ENCODE results near the gene NAT9. TPM values are rescaled to one million over a fixed set of nuclear protein-coding genes. Genes with fewer than 3 reads are reported as not detected.
A peak's percentile ranks its signal among the peaks of the same experiment; 100 is the strongest.

The NAT9 gene
- total RNA-seq, 5 donors from 2014 or later (not counting 1 experiment from before 2014, with no cell fraction given) = 37.2 to 74.4 (median 71.9) TPM

- WGBS (ENCODE audit: insufficient coverage) = 86% methylated on average over 4 of the region's 10 CpGs
- H3K9me3 Mint-ChIP-seq = no peaks in the 10 kb centered on the region
- no peak for ATAC-seq (replicated peaks in 1 of 4)
- POLR2A ChIA-PET = no interaction called here
- H3K27me3 Mint-ChIP-seq = no peaks in the 10 kb centered on the region
- peaks cover 25 to 40% (median 37%) of the 10 kb centered on the region in 3 donors for H3K4me1 Mint-ChIP-seq
- no peak overlapping the region for H3K27ac Mint-ChIP-seq
- Histone ChIP-seq H3K27me3 (replicated peaks in 1 of 2; ENCODE audit: control insufficient read depth in 2 of 2, extremely low read depth in 1 of 2, insufficient read depth in 2 of 2, low read length in 1 of 2) (no peaks in the 10 kb centered on the region), H3K27ac (ENCODE audit: low read length) (no peak overlapping the region), H3K4me1 (ENCODE audit: control insufficient read depth in 1 of 2, extremely low read depth in 1 of 2, insufficient read depth in 2 of 2, low read length in 2 of 2) (peaks cover 0 to 67% of the 10 kb centered on the region in 2 experiments), H3K9me3 (no peaks in the 10 kb centered on the region), H3K36me3 (ENCODE audit: control insufficient read depth in 2 of 2, extremely low read depth in 1 of 2, insufficient read depth in 1 of 2, low read length in 1 of 2) (peaks cover 31 to 94% of the 10 kb centered on the region in 2 donors), H3K4me3 (ENCODE audit: control insufficient read depth in 1 of 2, extremely low read depth in 1 of 2, low read length in 1 of 2) (no peak overlapping the region)
- H3K4me3 Mint-ChIP-seq = no peak overlapping the region
- peaks cover 29% of the 10 kb centered on the region for H3K36me3 Mint-ChIP-seq
- CTCF ChIA-PET = interaction anchor here (1.1 to 1.4 kb wide), 2 partner anchors 21 to 110 kb away, joined by 4 to 7 read pairs; no protein-coding TSS in a partner anchor
- DNase-seq = no peak
Observed at GRCh38 chr17:74767111-74767516, 9.0 kb downstream of the NAT9 start.

DNA sequence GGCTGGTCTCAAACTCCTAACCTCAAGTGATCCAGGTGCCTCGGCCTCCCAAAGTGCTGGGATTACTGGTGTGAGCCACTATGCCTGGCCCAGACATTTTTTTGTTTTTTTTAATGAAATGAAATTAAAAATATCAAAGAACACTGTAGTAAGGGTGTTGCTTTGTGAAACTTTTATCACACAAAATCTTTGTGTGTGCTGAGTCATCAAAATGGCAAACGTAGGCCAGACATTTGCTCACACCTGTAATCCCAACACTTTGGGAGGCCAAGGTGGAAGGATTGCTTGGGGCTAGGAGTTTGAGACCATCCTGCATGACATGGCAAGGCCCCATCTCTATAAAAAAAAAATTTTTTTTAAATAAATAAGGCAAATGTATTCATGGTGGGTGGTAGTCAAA is 9.7 kb downstream of the NAT9 start:
- H3K27ac Mint-ChIP-seq = peak overlapping the region in 1 of 2 donors; percentile 80
- no peak for DNase-seq
- CTCF ChIA-PET = interaction anchor here in 1 of 2 donors (0.7 to 1.1 kb wide), 2 partner anchors 22 to 109 kb away, joined by 3 to 7 read pairs; no protein-coding TSS in a partner anchor

GRCh38 chr17:74764751-74765286 is 11.3 kb downstream of the NAT9 start:
- H3K27ac Mint-ChIP-seq = peak overlapping the region; percentile 52
- peaks cover 22 to 50% (median 43%) of the 10 kb centered on the region in 3 donors for H3K4me1 Mint-ChIP-seq

More for the DNA sequence above, 9.7 kb downstream of the NAT9 start:
- no peaks in the 10 kb centered on the region for H3K9me3 Mint-ChIP-seq
- no peak overlapping the region for H3K4me3 ChIP-seq (ENCODE audit: control insufficient read depth in 1 of 2, extremely low read depth in 1 of 2, low read length in 1 of 2)
- H3K36me3 ChIP-seq (ENCODE audit: control insufficient read depth in 2 of 2, extremely low read depth in 1 of 2, insufficient read depth in 1 of 2, low read length in 1 of 2) = peaks cover 33 to 94% of the 10 kb centered on the region in 2 donors
- peaks cover 0 to 74% of the 10 kb centered on the region in 2 experiments for H3K4me1 ChIP-seq (ENCODE audit: control insufficient read depth in 1 of 2, extremely low read depth in 1 of 2, insufficient read depth in 2 of 2, low read length in 2 of 2)
- H3K27ac ChIP-seq (ENCODE audit: low read length) = peak overlapping the region; percentile 7
- POLR2A ChIA-PET = no interaction called here
- peaks cover 25 to 44% (median 38%) of the 10 kb centered on the region in 3 donors for H3K4me1 Mint-ChIP-seq
- no peaks in the 10 kb centered on the region for H3K9me3 ChIP-seq
- H3K36me3 Mint-ChIP-seq = peaks cover 27% of the 10 kb centered on the region
- WGBS (ENCODE audit: insufficient coverage) = no CpG with 5 or more reads among the region's 2 CpGs
- no peaks in the 10 kb centered on the region for H3K27me3 ChIP-seq (replicated peaks in 1 of 2; ENCODE audit: control insufficient read depth in 2 of 2, extremely low read depth in 1 of 2, insufficient read depth in 2 of 2, low read length in 1 of 2)
- no peak overlapping the region for H3K4me3 Mint-ChIP-seq
- ATAC-seq (replicated peaks in 1 of 4) = no peak
- no peaks in the 10 kb centered on the region for H3K27me3 Mint-ChIP-seq

GRCh38 chr17:74763565-74764387 is 12.4 kb downstream of the NAT9 start:
- H3K9me3 Mint-ChIP-seq = no peaks in the 10 kb centered on the region
- Histone ChIP-seq H3K27me3 (replicated peaks in 1 of 2; ENCODE audit: control insufficient read depth in 2 of 2, extremely low read depth in 1 of 2, insufficient read depth in 2 of 2, low read length in 1 of 2) (no peaks in the 10 kb centered on the region), H3K4me1 (ENCODE audit: control insufficient read depth in 1 of 2, extremely low read depth in 1 of 2, insufficient read depth in 2 of 2, low read length in 2 of 2) (peaks cover 17 to 76% of the 10 kb centered on the region in 2 experiments), H3K27ac (ENCODE audit: low read length) (no peak overlapping the region), H3K9me3 (no peaks in the 10 kb centered on the region), H3K36me3 (ENCODE audit: control insufficient read depth in 2 of 2, extremely low read depth in 1 of 2, insufficient read depth in 1 of 2, low read length in 1 of 2) (peaks cover 36 to 80% of the 10 kb centered on the region in 2 donors), H3K4me3 (ENCODE audit: control insufficient read depth in 1 of 2, extremely low read depth in 1 of 2, low read length in 1 of 2) (no peak overlapping the region)
- CTCF ChIA-PET = no interaction called here
- H3K4me1 Mint-ChIP-seq = peaks cover 23 to 55% (median 49%) of the 10 kb centered on the region in 3 donors
- ATAC-seq (replicated peaks in 1 of 4) = no peak
- no peak overlapping the region for H3K4me3 Mint-ChIP-seq
- peaks cover 17% of the 10 kb centered on the region for H3K36me3 Mint-ChIP-seq
- POLR2A ChIA-PET = no interaction called here
- peak overlapping the region in 1 of 2 donors; percentile 67 for H3K27ac Mint-ChIP-seq
- no peak for DNase-seq
- no peaks in the 10 kb centered on the region for H3K27me3 Mint-ChIP-seq
- WGBS (ENCODE audit: insufficient coverage) = 92% methylated on average over 5 of the region's 16 CpGs

More at GRCh38 chr17:74764751-74765286, 11.3 kb downstream of the NAT9 start:
- H3K4me3 Mint-ChIP-seq = no peak overlapping the region
- WGBS (ENCODE audit: insufficient coverage) = 67% methylated on average over 1 of the region's 4 CpGs
- Histone ChIP-seq H3K36me3 (ENCODE audit: control insufficient read depth in 2 of 2, extremely low read depth in 1 of 2, insufficient read depth in 1 of 2, low read length in 1 of 2) (peaks cover 39 to 86% of the 10 kb centered on the region in 2 donors), H3K27me3 (replicated peaks in 1 of 2; ENCODE audit: control insufficient read depth in 2 of 2, extremely low read depth in 1 of 2, insufficient read depth in 2 of 2, low read length in 1 of 2) (no peaks in the 10 kb centered on the region), H3K4me3 (ENCODE audit: control insufficient read depth in 1 of 2, extremely low read depth in 1 of 2, low read length in 1 of 2) (no peak overlapping the region), H3K27ac (ENCODE audit: low read length) (no peak overlapping the region), H3K4me1 (ENCODE audit: control insufficient read depth in 1 of 2, extremely low read depth in 1 of 2, insufficient read depth in 2 of 2, low read length in 2 of 2) (peaks cover 7 to 76% of the 10 kb centered on the region in 2 experiments), H3K9me3 (no peaks in the 10 kb centered on the region)
- H3K9me3 Mint-ChIP-seq = no peaks in the 10 kb centered on the region
- POLR2A ChIA-PET = no interaction called here
- CTCF ChIA-PET = interaction anchor here in 1 of 2 donors (0.5 kb wide), 1 partner anchor 18 kb away, joined by 3 read pairs; no protein-coding TSS in a partner anchor
- no peaks in the 10 kb centered on the region for H3K27me3 Mint-ChIP-seq
- peaks cover 18% of the 10 kb centered on the region for H3K36me3 Mint-ChIP-seq
- peak in 1 of 4 experiments; percentile 23 for ATAC-seq (replicated peaks in 1 of 4)
- no peak for DNase-seq

GRCh38 chr17:74761931-74762330 is 14.2 kb downstream of the NAT9 start:
- Histone ChIP-seq H3K36me3 (ENCODE audit: control insufficient read depth in 2 of 2, extremely low read depth in 1 of 2, insufficient read depth in 1 of 2, low read length in 1 of 2) (peaks cover 23 to 68% of the 10 kb centered on the region in 2 donors), H3K9me3 (no peaks in the 10 kb centered on the region), H3K27me3 (replicated peaks in 1 of 2; ENCODE audit: control insufficient read depth in 2 of 2, extremely low read depth in 1 of 2, insufficient read depth in 2 of 2, low read length in 1 of 2) (no peaks in the 10 kb centered on the region), H3K4me1 (ENCODE audit: control insufficient read depth in 1 of 2, extremely low read depth in 1 of 2, insufficient read depth in 2 of 2, low read length in 2 of 2) (peaks cover 34 to 78% of the 10 kb centered on the region in 2 experiments), H3K4me3 (ENCODE audit: control insufficient read depth in 1 of 2, extremely low read depth in 1 of 2, low read length in 1 of 2) (no peak overlapping the region), H3K27ac (ENCODE audit: low read length) (peak overlapping the region; percentile 19)
- DNase-seq = no peak
- H3K4me1 Mint-ChIP-seq = peaks cover 36 to 67% (median 61%) of the 10 kb centered on the region in 3 donors
- 95% methylated on average over 5 of the region's 11 CpGs for WGBS (ENCODE audit: insufficient coverage)
- no peak for ATAC-seq (replicated peaks in 1 of 4)
- H3K27ac Mint-ChIP-seq = peak overlapping the region in 1 of 2 donors; percentile 79
- POLR2A ChIA-PET = no interaction called here
- no peak overlapping the region for H3K4me3 Mint-ChIP-seq
- no peaks in the 10 kb centered on the region for H3K27me3 Mint-ChIP-seq
- H3K9me3 Mint-ChIP-seq = no peaks in the 10 kb centered on the region
- H3K36me3 Mint-ChIP-seq = peaks cover 8% of the 10 kb centered on the region
- CTCF ChIA-PET = interaction anchor here in 1 of 2 donors (1.0 to 1.1 kb wide), 3 partner anchors 11 to 104 kb away, joined by 3 to 4 read pairs (median 4); no protein-coding TSS in a partner anchor

DNA sequence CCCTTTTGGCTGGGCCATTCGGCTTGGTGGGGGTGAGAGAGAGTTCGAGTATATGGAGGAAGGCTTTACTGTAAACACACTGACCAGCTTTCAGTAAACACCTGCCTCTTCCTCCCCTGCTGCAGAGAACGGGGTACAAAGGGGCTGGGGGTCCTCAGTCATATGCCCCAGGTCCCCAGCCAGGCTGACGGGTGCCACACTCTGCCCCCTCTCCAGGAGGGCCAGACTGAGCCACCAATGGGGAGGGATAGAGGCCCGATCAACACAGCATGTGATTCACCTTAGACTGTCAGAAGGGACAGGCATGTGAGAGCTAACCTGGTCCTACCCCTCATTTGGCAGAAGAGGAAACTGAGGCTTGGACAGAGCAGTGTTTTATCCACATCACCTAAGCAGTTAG is 14.7 kb downstream of the NAT9 start:
- Histone ChIP-seq H3K27me3 (replicated peaks in 1 of 2; ENCODE audit: control insufficient read depth in 2 of 2, extremely low read depth in 1 of 2, insufficient read depth in 2 of 2, low read length in 1 of 2) (no peaks in the 10 kb centered on the region), H3K27ac (ENCODE audit: low read length) (peak overlapping the region; percentile 19), H3K4me1 (ENCODE audit: control insufficient read depth in 1 of 2, extremely low read depth in 1 of 2, insufficient read depth in 2 of 2, low read length in 2 of 2) (peaks cover 38 to 81% of the 10 kb centered on the region in 2 experiments), H3K9me3 (no peaks in the 10 kb centered on the region), H3K36me3 (ENCODE audit: control insufficient read depth in 2 of 2, extremely low read depth in 1 of 2, insufficient read depth in 1 of 2, low read length in 1 of 2) (peaks cover 20 to 68% of the 10 kb centered on the region in 2 donors), H3K4me3 (ENCODE audit: control insufficient read depth in 1 of 2, extremely low read depth in 1 of 2, low read length in 1 of 2) (no peak overlapping the region)
- H3K4me3 Mint-ChIP-seq = peak overlapping the region in 1 of 3 donors; percentile 17
- 86% methylated on average over 2 of the region's 5 CpGs for WGBS (ENCODE audit: insufficient coverage)
- CTCF ChIA-PET = no interaction called here
- no peak for ATAC-seq (replicated peaks in 1 of 4)
- no peak for DNase-seq
- no peaks in the 10 kb centered on the region for H3K9me3 Mint-ChIP-seq
- H3K4me1 Mint-ChIP-seq = peaks cover 41 to 70% (median 65%) of the 10 kb centered on the region in 3 donors
- H3K27me3 Mint-ChIP-seq = no peaks in the 10 kb centered on the region
- H3K36me3 Mint-ChIP-seq = peaks cover 8% of the 10 kb centered on the region
- H3K27ac Mint-ChIP-seq = peak overlapping the region; percentile 79 to 90
- POLR2A ChIA-PET = no interaction called here

Data from T-cell (primary cell).